Measurements from ENCODE around the gene CDK18.
"Not testable (repeated sequence)": the region's sequence is repeated elsewhere in the genome, so short reads cannot be mapped to it uniquely, and the experiment has no call there.

The CDK18 gene

GRCh38 chr1:205481629-205482151, 22.8 kb upstream of the CDK18 start:
- no peak for DNase-seq

GRCh38 chr1:205482587-205482986, 21.9 kb upstream of the CDK18 start:
- not testable (repeated sequence) for DNase-seq

- DNase-seq = no peak
These were observed 21.1 kb upstream of the CDK18 start for GRCh38 chr1:205483372-205483771.

GRCh38 chr1:205484985-205485967, 19.2 kb upstream of the CDK18 start:
- DNase-seq = peak; percentile 51

- DNase-seq = no peak
These were observed 18.2 kb upstream of the CDK18 start for GRCh38 chr1:205486258-205486657.

GRCh38 chr1:205488074-205488723, 16.3 kb upstream of the CDK18 start:
- peak; percentile 75 for DNase-seq

- peak; percentile 48 for DNase-seq
These were observed 12.7 kb upstream of the CDK18 start for GRCh38 chr1:205491794-205492193.

- peak; percentile 75 for DNase-seq
These were observed 12.2 kb upstream of the CDK18 start for GRCh38 chr1:205492201-205492667.

GRCh38 chr1:205492774-205493173, 11.7 kb upstream of the CDK18 start:
- no peak for DNase-seq

- peak; percentile 94 for DNase-seq
These were observed 11.0 kb upstream of the CDK18 start for GRCh38 chr1:205493241-205494085.

- no peak for DNase-seq
These were observed 10.4 kb upstream of the CDK18 start for GRCh38 chr1:205494115-205494514.

GRCh38 chr1:205495237-205495823, 9.1 kb upstream of the CDK18 start:
- DNase-seq = no peak

GRCh38 chr1:205496661-205497060, 7.8 kb upstream of the CDK18 start:
- DNase-seq = no peak

GRCh38 chr1:205497351-205497750, 7.1 kb upstream of the CDK18 start:
- DNase-seq = no peak

GRCh38 chr1:205499789-205500188, 4.7 kb upstream of the CDK18 start:
- no peak for DNase-seq

GRCh38 chr1:205500240-205501233, 3.9 kb upstream of the CDK18 start:
- peak; percentile 43 for DNase-seq

- no peak for DNase-seq
These were observed 2.2 kb upstream of the CDK18 start for GRCh38 chr1:205502111-205502810.

- DNase-seq = no peak
These were observed 1.5 kb upstream of the CDK18 start for GRCh38 chr1:205502992-205503391.

GRCh38 chr1:205505076-205505729, 734 bp downstream of the CDK18 start:
- DNase-seq = no peak

- peak; percentile 95 for DNase-seq
These were observed 1.3 kb downstream of the CDK18 start for GRCh38 chr1:205505791-205506190.
